Mucosa of descending colon (tissue), 3 donors: ENCODE results near the gene OR10T2. TPM values are rescaled to one million over a fixed set of nuclear protein-coding genes. Genes with fewer than 3 reads are reported as not detected.
"Not testable (repeated sequence)": the region's sequence is repeated elsewhere in the genome, so short reads cannot be mapped to it uniquely, and the experiment has no call there.

Source experiments
- ATAC-seq: fragments of 200-7000 bp; cut with Tn5 transposase; one replicate; pipeline ENCODE4 v1.9.1; 2020; ENCODE audit warnings: mild to moderate bottlenecking, moderate library complexity
- DNase-seq, 3 donors: peaks; one replicate each; pipeline ENCODE4 v3.0.0-alpha.2; 2020
- H3K36me3 ChIP-seq: fragments of 200-600 bp; one replicate; pipeline ENCODE4 v1.8.0; 2021; ENCODE audit warnings: low read depth, mild to moderate bottlenecking
- H3K4me1 ChIP-seq: fragments of 200-600 bp; one replicate; pipeline ENCODE4 v1.8.0; 2021; ENCODE audit warnings: low read depth, mild to moderate bottlenecking
- H3K4me3 ChIP-seq: fragments of 200-600 bp; one replicate; pipeline ENCODE4 v1.8.0; 2021; ENCODE audit warnings: mild to moderate bottlenecking
- H3K9me3 ChIP-seq: fragments of 200-600 bp; one replicate; pipeline ENCODE4 v1.8.0; 2021; ENCODE audit warnings: mild to moderate bottlenecking
- intact Hi-C, 2 donors: fragments of 100-400 bp; cut with DNase I in 1 of 2; cut with micrococcal nuclease in 1 of 2; formaldehyde crosslinking; loops; one replicate each; pipeline versions ENCODE4 v1.11.0 to v1.11.1; 2022; cut with DNase I, micrococcal nuclease
- total RNA-seq, 3 donors: library from RNA; stranded (reverse); fragmentation: NEBNext Ultra II Directional in 2 of 3; extraction: Animal tissue kit (Norgen Biotek cat#: 25700) in 2 of 3; gene quantifications; one replicate each; pipeline versions ENCODE4 v1.2.1 to v1.2.4, GENCODE V29; 2021 to 2023
- TF ChIP-seq, protein P1 (sequence below): fragments of 200-600 bp; IDR thresholded peaks from one replicate; pipeline ENCODE4 v1.8.0; 2022; ENCODE audit warnings: antibody characterized with exemption, mild to moderate bottlenecking
- donor health status: DM: no; HTN: no; CAD: no; lungs with moderate emphysema.
- donor health status: DM: no; HTN: no; CAD: no.
- donor health status: DM: no; HTN: yes; CAD: no.

Gene OR10T2
- total RNA-seq, 3 donors from 2014 or later: not detected

DNA sequence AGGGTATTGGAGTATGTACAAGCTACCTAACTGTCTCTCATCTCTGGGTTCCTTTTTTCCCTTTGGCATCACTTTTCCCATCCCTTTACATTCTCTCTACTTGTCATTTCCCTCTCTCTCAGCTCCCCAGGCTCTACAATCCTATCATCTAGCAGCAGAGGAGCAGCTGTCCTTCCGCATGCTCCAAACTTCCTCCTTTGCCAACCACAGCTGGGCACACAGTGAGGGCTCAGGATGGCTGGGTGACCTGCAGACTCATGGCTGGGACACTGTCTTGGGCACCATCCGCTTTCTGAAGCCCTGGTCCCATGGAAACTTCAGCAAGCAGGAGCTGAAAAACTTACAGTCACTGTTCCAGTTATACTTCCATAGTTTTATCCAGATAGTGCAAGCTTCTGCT is 45.0 kb downstream of the OR10T2 start:
- intact Hi-C loops: no loop called here
- Histone ChIP-seq H3K4me1 (no peaks in the 10 kb centered on the region), H3K4me3 (no peak overlapping the region), H3K36me3 (no peaks in the 10 kb centered on the region), H3K9me3 (peaks cover 2% of the 10 kb centered on the region)
- no peak for ATAC-seq
- TF ChIP-seq, protein P1, sequence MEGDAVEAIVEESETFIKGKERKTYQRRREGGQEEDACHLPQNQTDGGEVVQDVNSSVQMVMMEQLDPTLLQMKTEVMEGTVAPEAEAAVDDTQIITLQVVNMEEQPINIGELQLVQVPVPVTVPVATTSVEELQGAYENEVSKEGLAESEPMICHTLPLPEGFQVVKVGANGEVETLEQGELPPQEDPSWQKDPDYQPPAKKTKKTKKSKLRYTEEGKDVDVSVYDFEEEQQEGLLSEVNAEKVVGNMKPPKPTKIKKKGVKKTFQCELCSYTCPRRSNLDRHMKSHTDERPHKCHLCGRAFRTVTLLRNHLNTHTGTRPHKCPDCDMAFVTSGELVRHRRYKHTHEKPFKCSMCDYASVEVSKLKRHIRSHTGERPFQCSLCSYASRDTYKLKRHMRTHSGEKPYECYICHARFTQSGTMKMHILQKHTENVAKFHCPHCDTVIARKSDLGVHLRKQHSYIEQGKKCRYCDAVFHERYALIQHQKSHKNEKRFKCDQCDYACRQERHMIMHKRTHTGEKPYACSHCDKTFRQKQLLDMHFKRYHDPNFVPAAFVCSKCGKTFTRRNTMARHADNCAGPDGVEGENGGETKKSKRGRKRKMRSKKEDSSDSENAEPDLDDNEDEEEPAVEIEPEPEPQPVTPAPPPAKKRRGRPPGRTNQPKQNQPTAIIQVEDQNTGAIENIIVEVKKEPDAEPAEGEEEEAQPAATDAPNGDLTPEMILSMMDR: no peak
- no peak for DNase-seq

- ATAC-seq (no peak), DNase-seq (no peak)
- H3K9me3 ChIP-seq: peaks cover 2% of the 10 kb centered on the region
- H3K4me3 ChIP-seq: no peak within 1 kb of the TSS
- TF ChIP-seq, protein P1: no peak
- no peaks in the 10 kb centered on the region for H3K4me1 ChIP-seq
- intact Hi-C loops: no loop called here
- no peaks in the 10 kb centered on the region for H3K36me3 ChIP-seq
Measured at GRCh38 chr1:158353303-158354075, 45.8 kb downstream of the OR10T2 start, which contains the start of gene CD1E. Gene CD1E, plus strand, starts transcription at chr1:158353894. Its CDS starts 95 bp downstream, at chr1:158353989.

DNA sequence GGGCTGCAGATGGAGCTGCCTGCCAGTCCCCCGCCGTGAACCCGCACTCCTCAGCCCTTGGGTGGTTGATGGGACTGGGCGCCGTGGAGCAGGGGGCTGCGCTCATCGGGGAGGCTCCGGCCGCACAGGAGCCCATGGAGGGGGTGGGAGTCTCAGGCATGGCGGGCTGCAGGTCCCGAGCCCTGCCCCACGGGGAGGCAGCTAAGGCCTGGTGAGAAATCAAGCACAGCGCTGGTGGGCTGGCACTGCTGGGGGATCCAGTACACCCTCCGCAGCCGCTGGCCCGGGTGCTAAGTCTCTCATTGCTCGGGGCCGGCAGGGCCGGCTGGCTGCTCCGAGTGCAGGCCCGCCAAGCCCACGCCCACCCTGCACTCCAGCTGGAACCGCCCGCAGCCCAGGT is 50.3 kb downstream of the OR10T2 start:
- H3K9me3 ChIP-seq, H3K4me3 ChIP-seq, H3K36me3 ChIP-seq, intact Hi-C loops, H3K4me1 ChIP-seq, ATAC-seq, DNase-seq: not testable (repeated sequence)

Other genes with a start within 250 kb of the OR10T2 start
- 1 to 10 TPM; 2.4 to 7.5 (median 5.4) TPM for gene CD1D, start 218.6 kb downstream of the OR10T2 start, total RNA-seq
- gene CD1A, start 145.0 kb downstream of the OR10T2 start, total RNA-seq: not detected
- 1 to 10 TPM in 1 of 3 donors, under 1 TPM in 2; 0.43 to 1.1 (median 0.47) TPM for gene CD1C, start 109.5 kb downstream of the OR10T2 start, total RNA-seq
- not detected for gene CD1B, start 67.9 kb downstream of the OR10T2 start, total RNA-seq
- gene CD1E, start 45.6 kb downstream of the OR10T2 start, total RNA-seq: not detected
- gene OR10K2, start 26.8 kb upstream of the OR10T2 start, total RNA-seq: not detected
- gene OR10K1, start 62.4 kb upstream of the OR10T2 start, total RNA-seq: not detected
- gene OR10R2, start 72.8 kb upstream of the OR10T2 start, total RNA-seq: not detected
- gene OR6Y1, start 154.9 kb upstream of the OR10T2 start, total RNA-seq: not detected
- gene OR6P1, start 171.1 kb upstream of the OR10T2 start, total RNA-seq: not detected
- not detected for gene OR10X1, start 180.4 kb upstream of the OR10T2 start, total RNA-seq
- not detected for gene OR10Z1, start 205.8 kb upstream of the OR10T2 start, total RNA-seq